HL-60 (cell line): ENCODE measurements around the gene TMPRSS4.

Source experiments
- DNase-seq, 2 experiments: peaks; one replicate each; pipeline ENCODE4 v3.0.0-alpha.2; 2010 to 2020; ENCODE audit warnings: low read depth in 1 of 2, low spot score in 1 of 2
- H3K27ac ChIP-seq: fragments of 250-450 bp; sonication (Bioruptor Pico); replicated peaks from 2 replicates; pipeline ENCODE4 v1.5.1; 2020; ENCODE audit warnings: mild to moderate bottlenecking, moderate library complexity
- H3K27me3 ChIP-seq: fragments of 250-450 bp; sonication (Bioruptor Pico); 2 replicates; pipeline ENCODE4 v1.5.1; 2021; ENCODE audit warnings: mild to moderate bottlenecking, moderate library complexity; ENCODE audit not compliant: insufficient read depth, poor library complexity, severe bottlenecking
- H3K4me3 ChIP-seq: replicated peaks from 2 replicates; pipeline ENCODE4 v1.5.1; 2011; ENCODE audit warnings: mild to moderate bottlenecking, control low read depth, low read length; ENCODE audit not compliant: insufficient read depth
- CTCF ChIP-seq: IDR thresholded peaks from one replicate; pipeline ENCODE4 v1.5.1; 2011; ENCODE audit warnings: low read length, control low read depth, inconsistent platforms; ENCODE audit not compliant: insufficient read depth
- GABPA ChIP-seq: IDR thresholded peaks from 2 replicates; pipeline ENCODE4 v1.6.1; 2012; ENCODE audit warnings: low read depth
- POLR2AphosphoS5 ChIP-seq: IDR thresholded peaks from 2 replicates; pipeline ENCODE4 v1.6.1; 2012; ENCODE audit warnings: low read depth
- REST ChIP-seq: IDR thresholded peaks from 2 replicates; pipeline ENCODE4 v1.6.1; 2012; ENCODE audit warnings: low read depth; ENCODE audit not compliant: insufficient replicate concordance
- SPI1 ChIP-seq: IDR thresholded peaks from 2 replicates; pipeline ENCODE4 v1.6.1; 2012; ENCODE audit warnings: low read depth, mild to moderate bottlenecking, borderline replicate concordance

Gene TMPRSS4

GRCh38 chr11:118064956-118065355 lies 11.9 kb upstream of the TMPRSS4 start:
- TF ChIP-seq REST: no peak
- no peak overlapping the region for H3K4me3 ChIP-seq
- no peak overlapping the region for H3K27ac ChIP-seq
- DNase-seq: no peak
- H3K27me3 ChIP-seq: no peaks in the 10 kb centered on the region

GRCh38 chr11:118065384-118065783 lies 11.5 kb upstream of the TMPRSS4 start:
- no peak for DNase-seq
- no peak overlapping the region for H3K27ac ChIP-seq
- TF ChIP-seq POLR2AphosphoS5: no peak
- no peak for TF ChIP-seq CTCF
- TF ChIP-seq SPI1: no peak
- no peak for TF ChIP-seq REST
- no peak for TF ChIP-seq GABPA
- H3K4me3 ChIP-seq: no peak overlapping the region
- no peaks in the 10 kb centered on the region for H3K27me3 ChIP-seq

GRCh38 chr11:118067006-118067405 lies 9.9 kb upstream of the TMPRSS4 start:
- DNase-seq: no peak
- TF ChIP-seq SPI1: no peak

GRCh38 chr11:118068206-118068944 lies 8.5 kb upstream of the TMPRSS4 start:
- H3K27me3 ChIP-seq: no peaks in the 10 kb centered on the region
- no peak overlapping the region for H3K27ac ChIP-seq
- no peak for TF ChIP-seq SPI1
- DNase-seq: no peak
- H3K4me3 ChIP-seq: no peak overlapping the region

More at GRCh38 chr11:118067006-118067405, 9.9 kb upstream of the TMPRSS4 start:
- Histone ChIP-seq H3K27ac (no peak overlapping the region), H3K27me3 (no peaks in the 10 kb centered on the region), H3K4me3 (no peak overlapping the region)

GRCh38 chr11:118068945-118069612 lies 7.8 kb upstream of the TMPRSS4 start:
- H3K27me3 ChIP-seq: no peaks in the 10 kb centered on the region
- no peak overlapping the region for H3K27ac ChIP-seq
- DNase-seq: no peak
- H3K4me3 ChIP-seq: no peak overlapping the region
- TF ChIP-seq SPI1: no peak
- TF ChIP-seq REST: no peak
- TF ChIP-seq CTCF: no peak
- TF ChIP-seq POLR2AphosphoS5: no peak
- TF ChIP-seq GABPA: no peak
